ENCODE results near the gene ANKS1A. TPM values are rescaled to one million over a fixed set of nuclear protein-coding genes. Genes with fewer than 3 reads are reported as not detected.

ANKS1A gene
- total and polyA plus RNA-seq, 2 of the 4 experiments (the other 2 are of a cell fraction): 7.2 to 7.5 TPM

GRCh38 chr6:34945317-34945716, 56.3 kb downstream of the ANKS1A start:
- H2BK5ac ChIP-seq (ENCODE audit: low read depth, low read length, poor library complexity, severe bottlenecking): no peak overlapping the region
- H3K27ac ChIP-seq (ENCODE audit: insufficient read depth, low read length): no peak overlapping the region
- H3K4me2 ChIP-seq (ENCODE audit: low read depth, low read length): no peak overlapping the region
- no peak overlapping the region for H3K4me3 ChIP-seq (ENCODE audit: insufficient read depth, low read depth, low read length)
- DNase-seq: no peak
- H2AK5ac ChIP-seq (ENCODE audit: low read depth, low read length): no peak overlapping the region
- no peaks in the 10 kb centered on the region; the same call in 1 of the 2 replicates for H4K20me1 ChIP-seq (ENCODE audit: insufficient read depth, low read length)
- no peak overlapping the region for H3K14ac ChIP-seq (replicated peaks; ENCODE audit: low read depth, low read length)
- H2AK9ac ChIP-seq (replicated peaks; ENCODE audit: low read depth, low read length, poor library complexity): no peak overlapping the region
- in situ Hi-C loops (cut with MboI; ENCODE audit: low sequenced_read_pairs) (no loop called here), intact Hi-C loops (cut with micrococcal nuclease) (no loop called here), dilution Hi-C loops (cut with HindIII; ENCODE audit: low sequenced_read_pairs, unreplicated experiment) (no loop called here)
- no peak overlapping the region for H2BK120ac ChIP-seq (ENCODE audit: low read depth, low read length)
- ChIA-PET CTCF (no interaction called here), POLR2A (ENCODE audit: unreplicated experiment) (no interaction called here)
- no peak overlapping the region for H2BK15ac ChIP-seq (ENCODE audit: low read depth, low read length)
- no peak overlapping the region for H4K91ac ChIP-seq (ENCODE audit: insufficient read depth, low read depth, low read length)
- no peak overlapping the region for H2BK20ac ChIP-seq (ENCODE audit: low read depth, low read length)
- H3K36me3 ChIP-seq (ENCODE audit: control insufficient read depth, insufficient read depth, low read length): no peaks in the 10 kb centered on the region
- no peak overlapping the region for H3K56ac ChIP-seq (ENCODE audit: extremely low read depth, insufficient read depth, low read length)
- no peaks in the 10 kb centered on the region for H3K27me3 ChIP-seq (ENCODE audit: control insufficient read depth, insufficient read depth, low read length)
- no peak overlapping the region for H4K8ac ChIP-seq (ENCODE audit: low read depth in 2 of 2, low read length in 2 of 2)
- ATAC-seq (ENCODE audit: low read depth): no peak
- no TSS peak for BruUV-seq (replicated peaks)
- no peaks in the 10 kb centered on the region for H3K9me1 ChIP-seq (ENCODE audit: insufficient read depth, low read length)
- H3K4me1 ChIP-seq (ENCODE audit: control insufficient read depth, insufficient read depth, low read length): no peaks in the 10 kb centered on the region
- no peak overlapping the region for H3K23ac ChIP-seq (ENCODE audit: low read depth, low read length)
- no peak overlapping the region for H4K5ac ChIP-seq (ENCODE audit: low read depth, low read length)
- H3K18ac ChIP-seq (ENCODE audit: low read depth, low read length): no peak overlapping the region
- H2AFZ ChIP-seq (replicated peaks; ENCODE audit: low read length, poor library complexity): no peak overlapping the region
- H3K4ac ChIP-seq (ENCODE audit: low read depth, low read length): no peak overlapping the region
- peaks cover 3 to 18% of the 10 kb centered on the region in 2 experiments; a peak in 2 of 4 replicates for H3K79me1 ChIP-seq (ENCODE audit: low read depth in 1 of 2, low read length in 2 of 2)
- whole genome bisulfite sequencing, 2 experiments (ENCODE audit: extremely low coverage in 2 of 2, insufficient read length in 1 of 2): no CpG with 5 or more reads among the region's 1 CpG
- H3K9ac ChIP-seq (ENCODE audit: low read depth, low read length): no peak overlapping the region
- no peak for TF ChIP-seq RAD21 (IDR thresholded peaks at IDR 0.05; ENCODE audit: low read length)
- TF ChIP-seq POLR2A (IDR thresholded peaks at IDR 0.05; ENCODE audit: low read depth, low read length): no peak
- no peak for TF ChIP-seq MXI1 (IDR thresholded peaks at IDR 0.05; ENCODE audit: borderline replicate concordance, low read depth, low read length)
- TF ChIP-seq CEBPB (IDR thresholded peaks at IDR 0.05; ENCODE audit: low read depth, low read length): no peak
- TF ChIP-seq USF2 (IDR thresholded peaks at IDR 0.05; ENCODE audit: low read depth, low read length): no peak
- TF ChIP-seq RCOR1 (IDR thresholded peaks at IDR 0.05; ENCODE audit: insufficient replicate concordance, low read length): no peak
- TF ChIP-seq CTCF (conservative IDR thresholded peaks at IDR 0.05; ENCODE audit: low read depth, low read length): no peak
- TF ChIP-seq SMC3 (IDR thresholded peaks at IDR 0.05; ENCODE audit: low read depth, low read length): no peak
- TF ChIP-seq MAFK (IDR thresholded peaks at IDR 0.05; ENCODE audit: low read depth, low read length): no peak
- H3K9me3 ChIP-seq (ENCODE audit: control insufficient read depth, insufficient read depth, low read length): no peaks in the 10 kb centered on the region

Measured in IMR-90 (cell line).